HG03139 (cell line): ENCODE measurements around the gene DUSP22.

Experiments
- ATAC-seq: cut with Tn5 transposase; IDR thresholded peaks from one replicate; pipeline ENCODE4 v1.9.1; 2021; ENCODE audit not compliant: unreplicated experiment

DUSP22 gene

GRCh38 chr6:336159-337114, 44.1 kb downstream of the DUSP22 start:
- ATAC-seq = peak; percentile 38

GRCh38 chr6:337805-338368, 45.6 kb downstream of the DUSP22 start:
- ATAC-seq = no peak

GRCh38 chr6:338815-339262, 46.6 kb downstream of the DUSP22 start:
- no peak for ATAC-seq

- no peak for ATAC-seq
Observed at GRCh38 chr6:339480-339879, 47.2 kb downstream of the DUSP22 start.

- ATAC-seq = no peak
Observed at GRCh38 chr6:340186-340955, 48.1 kb downstream of the DUSP22 start.

- peak; percentile 25 for ATAC-seq
Observed at GRCh38 chr6:340991-341827, 48.9 kb downstream of the DUSP22 start.

GRCh38 chr6:341914-342831, 49.9 kb downstream of the DUSP22 start:
- peak; percentile 44 for ATAC-seq

- no peak for ATAC-seq
Observed at GRCh38 chr6:342832-343179, 50.5 kb downstream of the DUSP22 start.

- ATAC-seq = no peak
Observed at GRCh38 chr6:343226-343935, 51.1 kb downstream of the DUSP22 start.

GRCh38 chr6:343960-344815, 51.9 kb downstream of the DUSP22 start:
- no peak for ATAC-seq

GRCh38 chr6:344816-345340, 52.6 kb downstream of the DUSP22 start:
- no peak for ATAC-seq

- ATAC-seq = no peak
Observed at GRCh38 chr6:345747-346385, 53.6 kb downstream of the DUSP22 start.

GRCh38 chr6:346386-347030, 54.2 kb downstream of the DUSP22 start:
- ATAC-seq = no peak

- peak; percentile 81 for ATAC-seq
Observed at GRCh38 chr6:347232-347631, 54.9 kb downstream of the DUSP22 start.

GRCh38 chr6:347951-348859, 55.9 kb downstream of the DUSP22 start:
- ATAC-seq = no peak

GRCh38 chr6:348860-349396, 56.6 kb downstream of the DUSP22 start:
- no peak for ATAC-seq
